Right cardiac atrium (tissue), 5 donors: Measurements from ENCODE around the gene TNS3. TPM values are rescaled to one million over a fixed set of nuclear protein-coding genes. Genes with fewer than 3 reads are reported as not detected.

Source experiments
- ATAC-seq, 2 donors: fragments of 200-7000 bp; cut with Tn5 transposase; one replicate each; pipeline versions ENCODE4 v1.8.0 to v1.9.1; 2020; ENCODE audit warnings: moderate library complexity in 2 of 2, mild to moderate bottlenecking in 1 of 2
- DNase-seq, 3 donors: peaks; one replicate each; pipeline ENCODE4 v3.0.0-alpha.2; 2020
- H3K27ac ChIP-seq: one replicate; pipeline ENCODE4 v1.5.1; 2013; ENCODE audit warnings: mild to moderate bottlenecking, low read length, control low read depth, moderate library complexity
- H3K27me3 ChIP-seq: one replicate; pipeline ENCODE4 v1.6.1; 2013; ENCODE audit not compliant: control insufficient read depth, insufficient read depth
- H3K4me1 ChIP-seq: one replicate; pipeline ENCODE4 v1.6.1; 2013; ENCODE audit warnings: low read length; ENCODE audit not compliant: control insufficient read depth, insufficient read depth
- H3K4me3 ChIP-seq: one replicate; pipeline ENCODE4 v1.5.1; 2013; ENCODE audit warnings: low read length, control low read depth
- H3K9me3 ChIP-seq: one replicate; pipeline ENCODE4 v1.6.1; 2013; ENCODE audit warnings: low read length; ENCODE audit not compliant: control insufficient read depth
- WGBS: extraction: QIAGEN DNeasy Blood & Tissue Kit; methylation state at CpG from one replicate; pipeline ENCODE4 v1.1.7; 2013; 5-methylcytosine and 5-hydroxymethylcytosine counted together
- intact Hi-C, 4 donors: fragments of 100-400 bp; cut with DNase I; formaldehyde crosslinking; loops; one replicate each; pipeline versions ENCODE4 v1.11.0 to v1.14.0; 2022 to 2023
- polyA plus RNA-seq: library from polyadenylated mRNA; stranded (reverse); fragments of 200-250 nt; gene quantifications from one replicate; pipeline ENCODE4 v1.2.3, GENCODE V29; 2013
- total RNA-seq, 4 donors: library from RNA; stranded (reverse); fragmentation: NEBNext Ultra II Directional; extraction: Animal tissue kit (Norgen Biotek cat#: 25700); gene quantifications; one replicate each; pipeline ENCODE4 v1.2.1, GENCODE V29; 2021
- donor health status: healthy with polysubstance abuse.
- donor health status: DM: no; HTN: yes; CAD: no.
- donor health status: DM: no; HTN: no; CAD: no.
- donor health status: DM: no; HTN: yes; CAD: no; lungs with severe emphysema.
- donor health status: DM: yes; HTN: yes; CAD: no.

Gene TNS3
- total and polyA plus RNA-seq, 5 donors: 19.7 to 48.3 (median 40.4) TPM

DNA sequence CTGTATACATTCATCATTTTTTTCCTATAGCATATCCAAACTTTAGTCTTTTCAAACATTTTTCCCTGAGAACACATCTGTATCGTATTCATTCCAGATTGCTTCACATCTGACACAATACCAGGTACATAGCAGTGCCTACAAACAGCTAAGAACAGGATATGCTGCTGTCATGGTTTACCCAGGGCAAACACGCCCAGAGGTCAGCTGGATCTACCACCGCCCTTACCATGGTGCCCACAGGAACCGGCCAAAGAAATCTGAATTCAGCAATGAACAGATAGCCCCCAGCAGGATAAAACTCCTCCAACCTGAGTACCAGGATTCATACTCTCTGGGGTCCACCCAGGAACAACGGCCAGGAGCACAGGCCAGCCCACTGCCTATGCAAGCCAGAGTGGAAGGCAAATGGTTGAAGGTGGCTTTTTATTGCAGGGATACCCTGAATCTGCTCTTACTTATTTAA lies 43.0 kb downstream of the TNS3 start:
- ATAC-seq (no peak), DNase-seq (no peak)

DNA sequence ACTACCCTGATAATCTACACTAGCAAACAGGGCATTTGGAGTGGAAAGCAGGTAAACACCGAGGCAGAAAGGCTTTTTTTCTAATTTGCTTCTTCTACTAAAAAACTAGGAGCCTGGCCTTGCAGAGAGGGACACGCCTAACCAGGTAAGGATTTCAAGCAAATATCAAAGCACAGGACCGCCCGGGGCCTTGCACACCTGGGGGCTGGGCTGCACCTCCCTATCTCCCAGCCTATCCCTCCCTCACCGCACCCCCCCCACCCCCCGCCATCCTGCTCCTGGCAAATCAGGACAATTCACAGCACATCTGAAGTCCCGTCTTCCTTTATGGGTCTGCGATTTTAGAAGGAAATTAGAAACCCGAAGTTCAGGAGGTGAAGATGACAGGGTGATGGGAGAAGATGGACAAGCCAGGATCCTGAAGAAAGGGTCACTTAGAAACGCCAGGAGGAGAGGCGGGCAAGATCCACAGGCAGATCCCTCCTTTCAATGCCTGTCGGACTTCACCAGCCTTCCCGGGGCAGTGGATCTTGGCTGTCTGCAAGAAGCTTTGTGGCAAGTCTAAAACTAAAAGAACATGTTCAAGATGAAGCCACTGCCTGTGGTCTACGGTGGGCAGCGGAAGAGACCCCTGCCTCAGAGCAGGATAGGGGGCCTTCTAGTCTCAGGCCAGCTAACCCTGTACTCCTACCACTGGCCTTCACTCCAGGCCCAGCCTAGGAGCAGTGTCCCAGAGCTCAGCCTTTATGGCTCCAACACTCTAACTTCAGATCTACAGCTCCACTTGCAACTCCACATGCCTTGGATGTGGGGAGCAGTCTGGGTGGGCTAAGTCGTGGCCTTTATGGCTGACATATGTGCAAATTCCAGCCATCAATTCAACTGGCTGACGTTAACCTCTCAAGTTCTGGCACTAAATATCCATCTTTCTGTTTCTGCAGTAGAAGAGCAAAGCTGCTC lies 43.9 kb downstream of the TNS3 start:
- Histone ChIP-seq H3K27ac (no peak overlapping the region), H3K4me1 (no peaks in the 10 kb centered on the region), H3K9me3 (no peaks in the 10 kb centered on the region), H3K27me3 (no peaks in the 10 kb centered on the region), H3K4me3 (peak overlapping the region; percentile 45)
- ATAC-seq: no peak
- 79% methylated on average over 17 of the region's 17 CpGs for WGBS
- intact Hi-C loops: no loop called here
- DNase-seq: no peak

More for the DNA sequence above, 43.0 kb downstream of the TNS3 start:
- intact Hi-C loops: no loop called here
- H3K9me3 ChIP-seq: no peaks in the 10 kb centered on the region
- H3K27me3 ChIP-seq: no peaks in the 10 kb centered on the region
- H3K27ac ChIP-seq: no peak overlapping the region
- H3K4me3 ChIP-seq: no peak overlapping the region
- 88% methylated on average over 5 of the region's 5 CpGs for WGBS
- no peaks in the 10 kb centered on the region for H3K4me1 ChIP-seq

DNA sequence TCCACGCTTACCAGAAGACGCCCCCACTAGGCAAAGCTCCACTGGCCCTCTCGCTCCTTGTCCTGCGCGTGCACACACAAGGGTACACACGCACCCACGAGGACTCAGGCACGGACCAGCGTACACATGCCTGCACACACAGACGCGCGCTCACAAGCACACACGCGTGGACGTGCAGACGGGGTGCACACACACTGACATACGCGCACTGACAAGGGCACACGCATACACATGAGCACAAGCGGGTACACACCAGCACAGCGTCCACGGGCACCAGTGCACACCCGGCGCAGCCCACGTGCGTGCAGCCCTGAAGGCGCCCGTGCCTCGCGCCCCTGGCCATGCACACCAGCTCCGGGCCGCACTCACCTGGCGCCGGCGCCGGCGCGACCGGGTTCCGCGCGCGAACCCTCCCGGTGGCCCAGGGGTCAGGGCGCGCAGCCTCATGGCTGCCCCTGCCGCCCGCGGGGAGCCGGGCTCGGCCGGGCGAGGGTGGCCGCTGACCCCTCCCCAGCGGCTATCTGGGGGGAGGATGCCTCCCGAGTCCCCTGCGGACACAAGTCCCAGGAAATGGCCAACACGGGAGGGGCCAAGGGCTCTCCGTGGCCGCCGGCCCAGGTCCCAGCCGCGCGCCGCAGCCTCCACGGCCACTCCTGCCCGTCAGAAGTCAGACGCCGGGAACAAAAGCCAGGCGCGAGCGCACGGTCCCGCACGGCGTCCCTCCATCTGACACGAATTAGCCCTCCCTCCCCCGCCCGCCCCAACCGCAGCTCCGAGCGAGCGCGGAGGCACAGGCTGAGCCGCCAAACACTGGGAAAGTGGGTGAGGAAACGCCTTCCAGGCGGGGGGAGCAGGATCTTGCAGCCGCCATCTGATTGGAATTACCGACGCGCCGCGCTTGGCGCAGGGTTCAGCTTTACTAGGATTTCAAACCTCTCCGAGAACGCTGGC lies 45.0 kb downstream of the TNS3 start:
- H3K27ac ChIP-seq: no peak overlapping the region

DNA sequence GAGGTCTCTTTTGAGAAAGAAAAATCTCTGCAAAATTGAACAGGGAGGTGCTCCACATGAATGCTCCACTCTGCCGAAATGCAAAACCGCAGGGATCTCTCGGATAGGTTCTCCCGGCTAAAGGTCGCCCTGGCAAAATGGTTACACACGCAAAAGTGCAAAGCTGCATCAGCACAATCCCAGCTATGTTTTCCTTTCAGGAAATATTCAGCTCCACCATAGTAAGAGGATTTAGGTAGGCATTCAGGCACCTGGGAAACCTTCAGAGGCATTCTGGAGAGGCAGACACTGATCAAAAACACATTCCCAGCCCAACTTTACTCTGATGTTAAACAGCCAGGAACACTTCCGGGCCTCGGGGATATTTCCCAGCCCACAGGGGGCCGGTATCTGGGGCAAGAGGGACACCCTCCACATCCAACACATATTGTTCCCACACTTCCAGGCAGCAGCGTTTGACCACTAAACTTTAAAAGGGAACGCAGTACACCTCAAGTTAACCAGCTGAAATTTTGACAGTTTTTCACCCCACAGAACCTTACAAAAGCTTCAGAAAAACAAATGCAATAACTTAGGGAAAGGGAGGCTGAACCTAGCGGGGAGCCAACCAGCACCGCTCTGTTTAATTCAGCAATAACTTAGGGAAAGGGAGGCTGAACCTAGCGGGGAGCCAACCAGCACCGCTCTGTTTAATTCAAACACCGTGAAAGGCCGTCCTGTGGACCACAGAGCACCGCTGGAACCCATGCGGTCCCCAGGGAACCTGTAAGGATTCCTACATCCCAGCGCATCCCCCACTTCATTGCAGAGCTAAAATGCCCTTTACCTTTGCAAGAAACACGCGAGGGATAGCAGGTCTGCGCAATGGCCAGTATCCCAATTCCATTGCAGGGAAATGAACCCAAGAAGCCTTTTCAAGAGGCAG lies 45.9 kb downstream of the TNS3 start:
- no peak overlapping the region for H3K27ac ChIP-seq
- ATAC-seq: no peak
- no peaks in the 10 kb centered on the region for H3K9me3 ChIP-seq
- intact Hi-C loops: no loop called here
- WGBS: 86% methylated on average over 23 of the region's 23 CpGs
- H3K27me3 ChIP-seq: no peaks in the 10 kb centered on the region
- no peak for DNase-seq
- H3K4me1 ChIP-seq: no peaks in the 10 kb centered on the region
- no peak overlapping the region for H3K4me3 ChIP-seq

More for the DNA sequence above, 45.0 kb downstream of the TNS3 start:
- no peaks in the 10 kb centered on the region for H3K4me1 ChIP-seq
- ATAC-seq (peak; percentile 59 to 65), DNase-seq (peak; percentile 73 to 87 (median 84))
- 21% methylated on average over 96 of the region's 96 CpGs for WGBS
- no peaks in the 10 kb centered on the region for H3K27me3 ChIP-seq
- H3K4me3 ChIP-seq: peak overlapping the region; percentile 45
- intact Hi-C loops: no loop called here
- H3K9me3 ChIP-seq: no peaks in the 10 kb centered on the region

DNA sequence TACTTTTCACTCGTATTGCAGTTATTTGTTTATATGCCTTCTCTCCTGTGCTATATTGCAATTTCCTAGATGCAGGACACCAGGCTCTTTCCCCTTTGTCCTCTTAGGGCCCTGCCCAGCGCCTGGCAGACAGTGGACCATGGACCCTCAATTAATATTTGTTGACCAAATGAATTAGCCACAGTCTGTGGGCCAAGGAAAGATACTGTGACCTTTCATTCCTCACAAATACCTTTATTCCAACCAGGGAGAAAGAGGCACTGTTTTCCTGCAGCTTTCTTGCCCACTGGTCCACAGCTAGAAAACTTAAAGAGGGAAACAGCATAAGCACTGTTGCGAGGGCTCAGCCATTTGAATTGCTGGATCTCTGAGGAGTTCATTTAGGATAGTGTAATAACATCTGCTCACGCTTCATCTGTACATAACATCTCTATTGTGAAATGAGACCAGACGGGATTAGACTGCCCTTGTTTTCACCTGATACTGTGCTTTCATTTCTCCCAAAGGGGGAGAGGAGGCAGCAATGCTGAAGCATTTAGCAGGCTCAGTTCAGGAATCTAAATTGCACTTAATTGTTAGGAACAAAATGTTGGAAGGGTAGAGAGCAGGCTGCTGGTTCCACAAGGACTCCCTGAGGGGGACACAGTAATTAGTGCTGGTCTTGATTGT lies 46.7 kb downstream of the TNS3 start:
- Histone ChIP-seq H3K4me3 (no peak overlapping the region), H3K9me3 (no peaks in the 10 kb centered on the region), H3K4me1 (no peaks in the 10 kb centered on the region), H3K27ac (no peak overlapping the region), H3K27me3 (no peaks in the 10 kb centered on the region)
- ATAC-seq (no peak), DNase-seq (no peak)
- intact Hi-C loops: no loop called here
- 78% methylated on average over 5 of the region's 5 CpGs for WGBS

DNA sequence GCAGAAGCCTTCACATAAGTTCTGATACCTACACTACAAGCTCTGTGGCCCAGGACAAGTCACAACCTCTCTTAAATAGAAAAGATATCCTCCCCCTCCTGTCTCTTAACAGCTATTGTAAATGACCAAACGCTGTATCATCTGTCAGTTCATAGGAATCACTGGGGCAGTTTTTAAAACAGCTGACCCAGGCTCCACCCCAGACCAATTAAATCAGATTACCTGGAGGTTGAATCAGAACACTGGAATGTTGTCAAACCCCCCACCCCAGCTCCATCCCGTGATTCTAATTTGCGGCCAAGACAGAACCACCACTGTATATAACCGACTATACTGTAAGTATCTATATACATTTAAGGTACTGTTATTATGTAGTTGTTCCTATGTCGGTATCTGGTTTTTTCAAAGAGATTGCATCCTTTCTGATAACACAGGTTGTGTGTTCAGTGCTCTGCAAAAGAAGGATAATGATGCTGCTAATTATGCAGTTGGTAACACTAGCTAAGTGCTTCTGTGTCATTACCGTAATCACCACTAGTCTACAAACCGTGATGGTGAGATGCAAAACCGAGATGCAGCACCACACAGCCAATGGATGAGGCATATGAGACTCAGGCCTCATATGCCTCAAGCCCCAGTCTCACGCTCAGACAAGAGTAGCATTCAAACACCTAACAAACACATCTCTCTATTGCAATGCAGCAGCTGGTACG lies 47.4 kb downstream of the TNS3 start:
- 91% methylated on average over 10 of the region's 10 CpGs for WGBS
- H3K4me1 ChIP-seq: no peaks in the 10 kb centered on the region
- no peak overlapping the region for H3K27ac ChIP-seq
- intact Hi-C loops: no loop called here
- H3K27me3 ChIP-seq: no peaks in the 10 kb centered on the region
- DNase-seq: no peak
- ATAC-seq: no peak
- H3K4me3 ChIP-seq: no peak overlapping the region
- H3K9me3 ChIP-seq: no peaks in the 10 kb centered on the region

DNA sequence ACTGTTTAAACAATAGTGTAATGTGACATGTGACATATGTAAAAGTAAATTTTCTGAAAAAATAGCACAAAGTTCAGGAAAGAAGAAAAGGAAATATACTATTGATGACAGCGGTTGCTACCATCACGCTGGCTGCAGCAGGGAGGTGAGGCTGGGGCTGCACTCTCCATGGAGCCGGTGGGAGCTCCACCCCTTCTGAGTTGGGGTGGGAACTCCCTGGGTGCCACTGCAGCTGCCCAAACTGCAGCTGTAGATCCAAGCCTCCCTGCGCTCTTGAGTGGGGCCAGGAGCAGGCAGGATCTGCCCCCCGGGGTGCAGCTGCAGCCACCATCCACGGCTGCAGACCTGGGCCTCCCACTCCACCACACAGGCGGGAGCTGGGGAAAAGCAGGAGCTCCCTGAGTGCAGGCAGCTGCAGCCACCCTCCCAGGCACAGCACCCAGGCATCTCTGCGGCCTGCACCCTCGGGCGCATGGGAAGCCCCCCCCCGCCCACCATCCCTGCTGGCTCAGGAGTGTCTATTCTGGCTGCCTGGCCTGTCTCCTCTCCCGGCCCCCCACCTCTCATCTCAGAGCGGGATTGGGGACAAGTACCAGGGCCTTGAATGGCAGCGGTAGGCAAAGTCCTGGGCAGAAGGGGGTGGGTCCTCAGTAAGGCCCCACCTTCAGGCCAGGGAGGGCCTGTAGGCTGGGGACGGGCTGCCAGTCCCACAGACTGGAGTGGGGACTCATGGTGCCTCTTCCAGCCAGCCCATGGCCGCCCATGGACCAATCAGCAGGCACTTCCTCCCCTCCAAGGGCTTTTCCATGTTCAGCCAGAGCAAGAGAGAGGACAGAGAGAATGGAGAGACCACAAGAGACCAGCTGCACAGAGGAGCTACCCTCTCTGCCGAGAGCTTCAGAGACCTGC lies 50.1 kb downstream of the TNS3 start:
- WGBS: 95% methylated on average over 17 of the region's 17 CpGs
- Histone ChIP-seq H3K27ac (no peak overlapping the region), H3K27me3 (no peaks in the 10 kb centered on the region), H3K9me3 (no peaks in the 10 kb centered on the region), H3K4me3 (no peak overlapping the region), H3K4me1 (no peaks in the 10 kb centered on the region)
- intact Hi-C loops: no loop called here
- peak in 1 of 2 donors; percentile 20 for ATAC-seq
- no peak for DNase-seq

DNA sequence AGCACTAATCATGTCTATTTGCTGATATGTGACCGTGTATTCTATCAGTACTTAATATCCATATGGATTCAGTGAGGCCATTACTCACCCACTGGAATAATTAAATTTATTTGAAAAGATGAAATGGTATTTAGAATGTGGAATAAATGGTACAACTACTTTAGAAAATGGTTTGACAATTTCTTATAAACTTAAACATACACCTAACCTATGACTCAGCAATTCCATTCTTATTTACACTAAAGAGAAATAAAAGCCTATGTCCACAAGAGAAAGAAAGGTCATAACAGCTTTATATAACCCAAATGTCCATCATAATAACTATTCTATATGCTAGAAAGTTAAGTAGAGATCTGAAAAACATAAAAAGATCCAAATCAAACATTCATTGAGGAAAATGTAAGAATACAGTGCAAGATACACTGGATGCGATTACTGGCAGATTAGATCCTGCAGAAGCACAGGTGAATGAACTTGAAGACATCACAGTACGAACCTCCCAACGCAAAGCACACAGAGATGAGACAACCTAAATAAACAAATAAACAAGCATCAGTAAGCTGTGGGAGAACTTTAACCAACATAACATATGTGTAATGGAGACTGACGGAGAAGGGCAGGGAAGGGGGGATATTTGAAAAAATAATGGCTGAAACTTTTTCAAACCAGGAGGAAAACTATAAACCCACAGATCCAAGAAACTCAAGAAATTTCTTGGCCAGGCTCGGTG lies 51.9 kb downstream of the TNS3 start:
- H3K4me1 ChIP-seq: no peaks in the 10 kb centered on the region
- no peak for ATAC-seq
- whole genome bisulfite sequencing: 94% methylated on average over 6 of the region's 6 CpGs
- intact Hi-C loops: no loop called here
- no peaks in the 10 kb centered on the region for H3K27me3 ChIP-seq
- no peak overlapping the region for H3K4me3 ChIP-seq
- no peak overlapping the region for H3K27ac ChIP-seq
- H3K9me3 ChIP-seq: no peaks in the 10 kb centered on the region
- DNase-seq: no peak
